Measurements from ENCODE around the gene SNAI1. TPM values are rescaled to one million over a fixed set of nuclear protein-coding genes. Genes with fewer than 3 reads are reported as not detected.

The SNAI1 gene
- total RNA-seq, 1 experiment from 2014 or later: 4.1 TPM

DNA sequence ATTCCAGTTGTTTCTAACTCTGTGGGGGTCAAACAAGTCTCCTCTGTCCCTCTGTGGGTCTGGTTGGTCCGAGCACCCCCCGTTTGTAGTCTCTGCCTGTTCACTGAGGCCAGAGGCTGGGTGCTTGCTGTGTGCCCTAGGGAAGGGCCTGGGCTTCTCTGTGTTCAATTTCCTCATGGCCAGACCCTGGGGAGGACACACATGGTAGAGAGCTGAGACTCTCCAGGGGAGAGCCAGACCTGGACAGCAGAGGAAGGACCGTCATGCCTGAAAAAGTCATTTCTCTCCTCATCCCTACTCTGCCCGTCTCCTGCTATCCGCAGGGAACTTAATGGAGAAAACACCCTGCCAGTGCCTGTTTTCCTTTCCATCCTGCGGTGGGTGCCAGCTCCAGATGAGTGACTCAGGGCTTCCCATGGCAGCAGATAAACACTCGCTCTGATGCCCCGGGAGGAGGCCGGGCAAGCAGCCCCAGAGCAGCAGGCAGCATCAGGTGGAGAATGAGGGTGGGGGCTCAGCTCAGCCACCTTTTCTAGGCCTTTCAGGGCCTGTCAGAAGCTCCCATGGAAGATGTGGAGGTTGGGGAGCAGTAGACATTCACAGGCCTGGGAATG is 51.9 kb downstream of the SNAI1 start:
- no peak for DNase-seq (ENCODE audit: low spot score)
- intact Hi-C loops (cut with micrococcal nuclease; ENCODE audit: unreplicated experiment): no loop called here
- H3K4me3 ChIP-seq (ENCODE audit: low read depth, low read length, poor library complexity, severe bottlenecking): no peak overlapping the region
- no peaks in the 10 kb centered on the region for H3K27me3 ChIP-seq (replicated peaks; ENCODE audit: insufficient read depth, low read depth, low read length, poor library complexity)
- H3K36me3 ChIP-seq (ENCODE audit: insufficient read depth, low read length, poor library complexity, severe bottlenecking): no peaks in the 10 kb centered on the region
- H3K27ac ChIP-seq (ENCODE audit: low read depth, low read length, poor library complexity, severe bottlenecking): no peak overlapping the region
- TF ChIP-seq EZH2 (IDR thresholded peaks at IDR 0.05; ENCODE audit: borderline replicate concordance, low read depth, low read length, poor library complexity, severe bottlenecking): no peak
- TF ChIP-seq, protein P1, sequence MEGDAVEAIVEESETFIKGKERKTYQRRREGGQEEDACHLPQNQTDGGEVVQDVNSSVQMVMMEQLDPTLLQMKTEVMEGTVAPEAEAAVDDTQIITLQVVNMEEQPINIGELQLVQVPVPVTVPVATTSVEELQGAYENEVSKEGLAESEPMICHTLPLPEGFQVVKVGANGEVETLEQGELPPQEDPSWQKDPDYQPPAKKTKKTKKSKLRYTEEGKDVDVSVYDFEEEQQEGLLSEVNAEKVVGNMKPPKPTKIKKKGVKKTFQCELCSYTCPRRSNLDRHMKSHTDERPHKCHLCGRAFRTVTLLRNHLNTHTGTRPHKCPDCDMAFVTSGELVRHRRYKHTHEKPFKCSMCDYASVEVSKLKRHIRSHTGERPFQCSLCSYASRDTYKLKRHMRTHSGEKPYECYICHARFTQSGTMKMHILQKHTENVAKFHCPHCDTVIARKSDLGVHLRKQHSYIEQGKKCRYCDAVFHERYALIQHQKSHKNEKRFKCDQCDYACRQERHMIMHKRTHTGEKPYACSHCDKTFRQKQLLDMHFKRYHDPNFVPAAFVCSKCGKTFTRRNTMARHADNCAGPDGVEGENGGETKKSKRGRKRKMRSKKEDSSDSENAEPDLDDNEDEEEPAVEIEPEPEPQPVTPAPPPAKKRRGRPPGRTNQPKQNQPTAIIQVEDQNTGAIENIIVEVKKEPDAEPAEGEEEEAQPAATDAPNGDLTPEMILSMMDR (conservative IDR thresholded peaks at IDR 0.05; ENCODE audit: low read depth, low read length): no peak
- CTCF ChIA-PET: interaction anchor here (0.7 kb wide), 1 partner anchor 37 kb away, joined by 4 read pairs; no protein-coding TSS in a partner anchor
- no TSS peak for BruUV-seq (replicated peaks)
- H3K4me1 ChIP-seq (ENCODE audit: insufficient read depth, low read length, poor library complexity, severe bottlenecking): no peaks in the 10 kb centered on the region
- POLR2A ChIA-PET (ENCODE audit: low non-redundant PET): no interaction called here
- no peaks in the 10 kb centered on the region for H3K9me3 ChIP-seq (ENCODE audit: low read depth, low read length, poor library complexity, severe bottlenecking)

DNA sequence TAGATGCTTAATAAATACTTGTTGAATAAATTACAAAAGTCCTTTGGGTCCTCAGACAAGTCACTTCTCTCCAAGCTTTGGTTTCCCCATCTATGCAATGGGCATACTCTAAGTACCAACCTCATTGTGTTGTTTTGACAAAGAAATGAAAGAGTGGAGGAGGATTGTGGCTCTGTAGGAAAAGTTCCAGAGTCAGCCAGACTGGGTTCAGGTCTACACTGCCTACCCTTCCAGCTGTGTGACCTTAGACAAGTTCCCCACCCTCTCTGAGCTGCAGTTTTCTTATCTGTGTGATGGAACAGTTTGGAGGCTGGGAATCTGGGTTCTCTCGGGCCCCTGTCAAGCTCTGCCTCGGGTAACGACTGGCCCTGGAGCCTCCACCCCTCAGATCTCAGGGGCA is 53.9 kb downstream of the SNAI1 start:
- no peaks in the 10 kb centered on the region for H3K27me3 ChIP-seq (replicated peaks; ENCODE audit: insufficient read depth, low read depth, low read length, poor library complexity)
- DNase-seq (ENCODE audit: low spot score): no peak
- POLR2A ChIA-PET (ENCODE audit: low non-redundant PET): no interaction called here
- BruUV-seq (replicated peaks): no TSS peak
- intact Hi-C loops (cut with micrococcal nuclease; ENCODE audit: unreplicated experiment): no loop called here
- H3K9me3 ChIP-seq (ENCODE audit: low read depth, low read length, poor library complexity, severe bottlenecking): no peaks in the 10 kb centered on the region
- no peaks in the 10 kb centered on the region for H3K4me1 ChIP-seq (ENCODE audit: insufficient read depth, low read length, poor library complexity, severe bottlenecking)
- no peak for TF ChIP-seq EZH2 (IDR thresholded peaks at IDR 0.05; ENCODE audit: borderline replicate concordance, low read depth, low read length, poor library complexity, severe bottlenecking)
- TF ChIP-seq, protein P1 (conservative IDR thresholded peaks at IDR 0.05; ENCODE audit: low read depth, low read length): no peak
- no peak overlapping the region for H3K4me3 ChIP-seq (ENCODE audit: low read depth, low read length, poor library complexity, severe bottlenecking)
- H3K27ac ChIP-seq (ENCODE audit: low read depth, low read length, poor library complexity, severe bottlenecking): no peak overlapping the region
- no peaks in the 10 kb centered on the region for H3K36me3 ChIP-seq (ENCODE audit: insufficient read depth, low read length, poor library complexity, severe bottlenecking)
- CTCF ChIA-PET: interaction anchor here (0.9 kb wide), 1 partner anchor 142 kb away, joined by 6 read pairs; no protein-coding TSS in a partner anchor

DNA sequence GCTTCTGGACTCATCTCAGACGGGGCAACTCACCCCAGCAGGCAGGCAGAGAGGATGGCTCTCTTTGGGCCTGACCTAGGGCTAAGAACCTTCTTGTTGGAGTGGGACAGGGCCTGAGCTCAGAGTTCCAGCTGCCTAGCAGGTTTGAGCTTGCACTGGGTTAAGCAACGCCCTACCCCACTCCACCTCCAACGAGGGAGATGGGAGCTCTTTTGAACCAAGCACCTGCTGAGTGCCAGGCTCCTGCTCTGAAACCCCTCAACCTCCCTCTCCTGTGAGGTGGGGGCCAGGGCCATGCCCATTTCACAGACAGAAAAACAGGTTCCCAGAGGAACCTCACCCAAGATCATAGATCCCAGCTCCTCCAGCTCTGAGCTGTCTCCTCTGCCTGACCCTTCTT is 54.3 kb downstream of the SNAI1 start:
- CTCF ChIA-PET: interaction anchor here (0.9 kb wide), 1 partner anchor 142 kb away, joined by 6 read pairs; no protein-coding TSS in a partner anchor
- H3K9me3 ChIP-seq (ENCODE audit: low read depth, low read length, poor library complexity, severe bottlenecking): no peaks in the 10 kb centered on the region
- H3K27ac ChIP-seq (ENCODE audit: low read depth, low read length, poor library complexity, severe bottlenecking): no peak overlapping the region
- no TSS peak for BruUV-seq (replicated peaks)
- intact Hi-C loops (cut with micrococcal nuclease; ENCODE audit: unreplicated experiment): no loop called here
- H3K4me1 ChIP-seq (ENCODE audit: insufficient read depth, low read length, poor library complexity, severe bottlenecking): no peaks in the 10 kb centered on the region
- DNase-seq (ENCODE audit: low spot score): no peak
- H3K4me3 ChIP-seq (ENCODE audit: low read depth, low read length, poor library complexity, severe bottlenecking): no peak overlapping the region
- H3K36me3 ChIP-seq (ENCODE audit: insufficient read depth, low read length, poor library complexity, severe bottlenecking): no peaks in the 10 kb centered on the region
- H3K27me3 ChIP-seq (replicated peaks; ENCODE audit: insufficient read depth, low read depth, low read length, poor library complexity): no peaks in the 10 kb centered on the region
- POLR2A ChIA-PET (ENCODE audit: low non-redundant PET): no interaction called here
- no peak for TF ChIP-seq EZH2 (IDR thresholded peaks at IDR 0.05; ENCODE audit: borderline replicate concordance, low read depth, low read length, poor library complexity, severe bottlenecking)
- TF ChIP-seq, protein P1 (conservative IDR thresholded peaks at IDR 0.05; ENCODE audit: low read depth, low read length): no peak
